Activated naive CD4-positive, alpha-beta T cell treated with anti-CD3 and anti-CD28 coated beads, Interleukin-2, amount 50 U/mL, for 72 hours (primary cell): ENCODE measurements around the gene DNPH1. TPM values are rescaled to one million over a fixed set of nuclear protein-coding genes. Genes with fewer than 3 reads are reported as not detected.

Experiments used
- ATAC-seq, 2 donors: fragments of 150-1000 bp; cut with Tn5 transposase; 2 replicates each; pipeline ENCODE4 v1.10.0; 2021; ENCODE audit warnings: mild to moderate bottlenecking in 2 of 2, moderate library complexity in 2 of 2
- DNase-seq, 2 donors: peaks; one replicate each; pipeline ENCODE4 v3.0.0; 2021 to 2022; ENCODE audit warnings: low spot score in 2 of 2
- H3K27ac Mint-ChIP-seq, 2 donors: one replicate each; pipeline ENCODE4 v1.8.0; 2022; ENCODE audit warnings: mild to moderate bottlenecking in 2 of 2, mixed read lengths in 2 of 2
- H3K36me3 Mint-ChIP-seq, 2 donors: one replicate each; pipeline ENCODE4 v1.8.0; 2022; ENCODE audit warnings: mixed read lengths in 2 of 2
- H3K9me3 Mint-ChIP-seq, 2 donors: one replicate each; pipeline ENCODE4 v1.8.0; 2022; ENCODE audit warnings: mixed read lengths in 2 of 2
- total RNA-seq, 2 donors: library from RNA; stranded (reverse); gene quantifications; one replicate each; pipeline ENCODE4 v1.2.3, GENCODE V29; 2022

DNPH1 gene
- total RNA-seq, 2 donors from 2014 or later, result 39.3 to 73.5 TPM

- Mint-ChIP-seq H3K36me3 (no peaks in the 10 kb centered on the region), H3K27ac (peak overlapping the region in 1 of 2 donors; percentile 72), H3K9me3 (no peaks in the 10 kb centered on the region)
- DNase-seq, result no peak
- ATAC-seq, result peak; percentile 56 to 95
Measured at GRCh38 chr6:43254138-43254817, 25.0 kb upstream of the DNPH1 start.

GRCh38 chr6:43253401-43253800 lies 24.1 kb upstream of the DNPH1 start:
- peak overlapping the region in 1 of 2 donors; percentile 72 for H3K27ac Mint-ChIP-seq
- no peak for ATAC-seq

GRCh38 chr6:43250992-43251373 lies 21.7 kb upstream of the DNPH1 start:
- no peak for ATAC-seq
- H3K36me3 Mint-ChIP-seq, result no peaks in the 10 kb centered on the region
- DNase-seq, result no peak
- H3K27ac Mint-ChIP-seq, result no peak overlapping the region
- no peaks in the 10 kb centered on the region for H3K9me3 Mint-ChIP-seq

More at GRCh38 chr6:43253401-43253800, 24.1 kb upstream of the DNPH1 start:
- DNase-seq, result no peak
- Mint-ChIP-seq H3K9me3 (no peaks in the 10 kb centered on the region), H3K36me3 (no peaks in the 10 kb centered on the region)

GRCh38 chr6:43248791-43249190 lies 19.5 kb upstream of the DNPH1 start:
- Mint-ChIP-seq H3K27ac (no peak overlapping the region), H3K36me3 (no peaks in the 10 kb centered on the region), H3K9me3 (no peaks in the 10 kb centered on the region)
- ATAC-seq (no peak), DNase-seq (no peak)

- ATAC-seq (no peak), DNase-seq (no peak)
- Mint-ChIP-seq H3K27ac (peak overlapping the region in 1 of 2 donors; percentile 80), H3K36me3 (no peaks in the 10 kb centered on the region), H3K9me3 (no peaks in the 10 kb centered on the region)
Measured at GRCh38 chr6:43248101-43248500, 18.8 kb upstream of the DNPH1 start.

- peak; percentile 75 to 83 for DNase-seq
- Mint-ChIP-seq H3K27ac (peak overlapping the region; percentile 51 to 80), H3K36me3 (no peaks in the 10 kb centered on the region), H3K9me3 (no peaks in the 10 kb centered on the region)
- peak; percentile 86 to 98 for ATAC-seq
Measured at GRCh38 chr6:43247114-43247999, 18.1 kb upstream of the DNPH1 start.

GRCh38 chr6:43246301-43247113 lies 17.2 kb upstream of the DNPH1 start:
- ATAC-seq (peak; percentile 45 to 46), DNase-seq (no peak)
- H3K9me3 Mint-ChIP-seq, result no peaks in the 10 kb centered on the region
- no peaks in the 10 kb centered on the region for H3K36me3 Mint-ChIP-seq
- H3K27ac Mint-ChIP-seq, result no peak overlapping the region

GRCh38 chr6:43243664-43244321 lies 14.5 kb upstream of the DNPH1 start:
- H3K9me3 Mint-ChIP-seq, result no peaks in the 10 kb centered on the region
- peaks cover 0 to 9% of the 10 kb centered on the region in 2 donors for H3K36me3 Mint-ChIP-seq
- DNase-seq, result no peak
- no peak for ATAC-seq
- H3K27ac Mint-ChIP-seq, result no peak overlapping the region

GRCh38 chr6:43242908-43243663 lies 13.8 kb upstream of the DNPH1 start, which contains the start of gene TTBK1:
Gene TTBK1, plus strand, starts transcription at chr6:43243481. Its CDS starts 3,180 bp downstream, at chr6:43246661.
- DNase-seq (no peak), ATAC-seq (no peak)
- Mint-ChIP-seq H3K9me3 (peaks cover 0 to 4% of the 10 kb centered on the region in 2 donors), H3K36me3 (peaks cover 0 to 9% of the 10 kb centered on the region in 2 donors), H3K27ac (no peak within 1 kb of the TSS)

- peaks cover 0 to 9% of the 10 kb centered on the region in 2 donors for H3K36me3 Mint-ChIP-seq
- no peak for DNase-seq
- no peak for ATAC-seq
- no peak overlapping the region for H3K27ac Mint-ChIP-seq
- peaks cover 0 to 4% of the 10 kb centered on the region in 2 donors for H3K9me3 Mint-ChIP-seq
Measured at GRCh38 chr6:43241446-43241845, 12.2 kb upstream of the DNPH1 start.

GRCh38 chr6:43240950-43241349 lies 11.7 kb upstream of the DNPH1 start:
- Mint-ChIP-seq H3K27ac (no peak overlapping the region), H3K36me3 (peaks cover 0 to 9% of the 10 kb centered on the region in 2 donors), H3K9me3 (peaks cover 0 to 4% of the 10 kb centered on the region in 2 donors)
- ATAC-seq (no peak), DNase-seq (no peak)

GRCh38 chr6:43239054-43239453 lies 9.8 kb upstream of the DNPH1 start:
- no peak for ATAC-seq
- Mint-ChIP-seq H3K9me3 (peaks cover 0 to 4% of the 10 kb centered on the region in 2 donors), H3K36me3 (peaks cover 0 to 9% of the 10 kb centered on the region in 2 donors), H3K27ac (no peak overlapping the region)
- no peak for DNase-seq

- Mint-ChIP-seq H3K36me3 (peaks cover 0 to 9% of the 10 kb centered on the region in 2 donors), H3K27ac (no peak overlapping the region), H3K9me3 (peaks cover 0 to 4% of the 10 kb centered on the region in 2 donors)
- DNase-seq (no peak), ATAC-seq (no peak)
Measured at GRCh38 chr6:43235841-43236240, 6.6 kb upstream of the DNPH1 start.

GRCh38 chr6:43231735-43232450 lies 2.6 kb upstream of the DNPH1 start:
- ATAC-seq (no peak), DNase-seq (no peak)
- peaks cover 8 to 13% of the 10 kb centered on the region in 2 donors for H3K36me3 Mint-ChIP-seq
- peak overlapping the region in 1 of 2 donors; percentile 44 for H3K27ac Mint-ChIP-seq
- no peaks in the 10 kb centered on the region for H3K9me3 Mint-ChIP-seq

GRCh38 chr6:43231053-43231452 lies 1.8 kb upstream of the DNPH1 start:
- H3K36me3 Mint-ChIP-seq, result peaks cover 8 to 21% of the 10 kb centered on the region in 2 donors
- H3K27ac Mint-ChIP-seq, result peak overlapping the region in 1 of 2 donors; percentile 44
- H3K9me3 Mint-ChIP-seq, result no peaks in the 10 kb centered on the region
- ATAC-seq (no peak), DNase-seq (no peak)
